T-helper 1 cell treated with Interleukin-12 subunit alpha and Interleukin-12 subunit beta and Interleukin-4 antibody, amounts not matched to agents 30 μg/mL and 1 μg/mL, for 36 hours (primary cell): ENCODE results near the gene RAB5B.
"Not testable (repeated sequence)": the region's sequence is repeated elsewhere in the genome, so short reads cannot be mapped to it uniquely, and the experiment has no call there.

ENCODE experiments used
- H3K27ac Mint-ChIP-seq: one replicate; pipeline ENCODE4 v1.8.0; 2021; ENCODE audit warnings: mild to moderate bottlenecking, mixed read lengths
- H3K27me3 Mint-ChIP-seq: one replicate; pipeline ENCODE4 v1.8.0; 2021; ENCODE audit warnings: low read depth, mixed read lengths
- H3K36me3 Mint-ChIP-seq: one replicate; pipeline ENCODE4 v1.8.0; 2021; ENCODE audit warnings: low read depth, mixed read lengths
- H3K4me1 Mint-ChIP-seq: one replicate; pipeline ENCODE4 v1.8.0; 2021; ENCODE audit warnings: low read depth, mixed read lengths
- H3K4me3 Mint-ChIP-seq: one replicate; pipeline ENCODE4 v1.8.0; 2021; ENCODE audit warnings: mild to moderate bottlenecking, moderate library complexity, mixed read lengths
- H3K9me3 Mint-ChIP-seq: one replicate; pipeline ENCODE4 v1.8.0; 2021; ENCODE audit warnings: mixed read lengths

Gene RAB5B

DNA sequence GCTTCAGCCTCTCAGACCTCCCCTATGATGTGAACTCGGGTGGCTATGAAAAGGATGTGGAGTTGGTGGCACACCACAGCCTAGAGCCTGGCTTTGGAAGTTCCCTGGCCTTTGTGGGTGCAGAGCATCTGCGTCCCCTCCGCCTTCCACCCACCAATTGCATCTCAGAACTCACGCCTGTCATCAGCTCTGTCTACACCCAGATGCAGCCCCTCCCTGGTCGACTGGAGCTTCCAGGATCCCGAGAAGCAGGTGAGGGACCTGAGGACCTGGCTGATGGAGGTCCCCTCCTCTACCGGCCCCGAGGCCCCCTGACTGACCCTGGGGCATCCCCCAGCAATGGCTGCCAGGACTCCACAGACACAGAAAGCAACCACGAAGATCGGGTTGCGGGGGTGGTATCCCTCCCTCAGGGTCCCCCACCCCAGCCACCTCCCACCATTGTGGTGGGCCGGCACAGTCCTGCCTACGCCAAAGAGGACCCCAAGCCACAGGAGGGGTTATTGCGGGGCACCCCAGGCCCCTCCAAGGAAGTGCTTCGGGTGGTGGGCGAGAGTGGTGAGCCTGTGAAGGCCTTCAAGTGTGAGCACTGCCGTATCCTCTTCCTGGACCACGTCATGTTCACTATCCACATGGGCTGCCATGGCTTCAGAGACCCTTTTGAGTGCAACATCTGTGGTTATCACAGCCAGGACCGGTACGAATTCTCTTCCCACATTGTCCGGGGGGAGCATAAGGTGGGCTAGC, 60.9 kb downstream of the RAB5B start:
- H3K36me3 Mint-ChIP-seq, result peaks cover 64% of the 10 kb centered on the region

DNA sequence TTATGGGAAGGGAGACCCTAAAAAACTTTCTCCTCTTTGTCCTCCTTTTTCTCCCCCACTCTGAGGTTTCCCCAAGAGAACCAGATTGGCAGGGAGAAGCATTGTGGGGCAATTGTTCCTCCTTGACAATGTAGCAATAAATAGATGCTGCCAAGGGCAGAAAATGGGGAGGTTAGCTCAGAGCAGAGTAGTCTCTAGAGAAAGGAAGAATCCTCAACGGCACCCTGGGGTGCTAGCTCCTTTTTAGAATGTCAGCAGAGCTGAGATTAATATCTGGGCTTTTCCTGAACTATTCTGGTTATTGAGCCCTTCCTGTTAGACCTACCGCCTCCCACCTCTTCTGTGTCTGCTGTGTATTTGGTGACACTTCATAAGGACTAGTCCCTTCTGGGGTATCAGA, 63.3 kb downstream of the RAB5B start:
- Mint-ChIP-seq H3K9me3 (no peaks in the 10 kb centered on the region), H3K27ac (peak overlapping the region; percentile 66), H3K36me3 (peaks cover 55% of the 10 kb centered on the region), H3K4me1 (peaks cover 46% of the 10 kb centered on the region), H3K27me3 (no peaks in the 10 kb centered on the region), H3K4me3 (no peak overlapping the region)

More for the DNA sequence above, 60.9 kb downstream of the RAB5B start:
- H3K9me3 Mint-ChIP-seq, result no peaks in the 10 kb centered on the region
- no peaks in the 10 kb centered on the region for H3K27me3 Mint-ChIP-seq
- H3K27ac Mint-ChIP-seq, result peak overlapping the region; percentile 52
- peaks cover 48% of the 10 kb centered on the region for H3K4me1 Mint-ChIP-seq
- no peak overlapping the region for H3K4me3 Mint-ChIP-seq

DNA sequence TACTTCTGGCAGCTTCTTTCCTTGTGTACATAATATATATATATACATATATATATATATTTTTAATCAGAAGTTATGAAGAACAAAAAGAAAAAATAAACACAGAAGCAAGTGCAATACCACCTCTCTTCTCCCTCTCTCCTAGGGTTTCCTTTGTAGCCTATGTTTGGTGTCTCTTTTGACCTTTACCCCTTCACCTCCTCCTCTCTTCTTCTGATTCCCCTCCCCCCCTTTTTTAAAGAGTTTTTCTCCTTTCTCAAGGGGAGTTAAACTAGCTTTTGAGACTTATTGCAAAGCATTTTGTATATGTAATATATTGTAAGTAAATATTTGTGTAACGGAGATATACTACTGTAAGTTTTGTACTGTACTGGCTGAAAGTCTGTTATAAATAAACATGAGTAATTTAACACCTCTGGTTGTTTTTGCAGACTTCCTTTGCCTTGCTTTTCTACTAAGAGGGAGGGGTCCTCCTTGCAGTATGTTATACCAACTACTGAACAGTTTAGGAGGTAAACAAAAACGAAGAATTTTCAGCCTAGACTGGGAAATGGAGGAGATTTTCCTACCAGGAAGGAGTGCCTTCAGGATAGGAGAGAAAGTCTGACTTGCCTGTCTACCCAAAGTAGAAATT, 64.3 kb downstream of the RAB5B start:
- Mint-ChIP-seq H3K9me3 (no peaks in the 10 kb centered on the region), H3K4me3 (no peak overlapping the region), H3K4me1 (peaks cover 46% of the 10 kb centered on the region), H3K36me3 (peaks cover 54% of the 10 kb centered on the region), H3K27ac (peak overlapping the region; percentile 72), H3K27me3 (no peaks in the 10 kb centered on the region)

DNA sequence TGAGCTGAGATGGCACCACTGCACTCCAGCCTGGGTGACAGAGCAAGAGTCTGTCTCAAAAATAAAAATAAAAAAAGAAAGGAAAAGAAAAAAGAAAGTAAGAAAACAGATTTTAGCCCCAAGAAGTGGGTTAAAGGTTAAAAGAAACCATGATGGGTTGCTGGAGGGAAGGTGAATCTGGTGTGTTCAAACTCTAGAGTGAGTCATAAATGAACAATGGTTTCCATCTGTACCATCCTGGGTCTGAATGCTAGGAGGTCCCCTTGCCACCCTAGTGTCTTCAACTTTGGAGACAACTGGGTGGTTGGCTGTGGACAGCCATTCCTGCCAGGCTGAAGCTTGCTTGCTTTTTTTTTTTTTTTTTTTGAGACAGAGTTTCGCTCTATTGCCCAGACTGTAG, 66.3 kb downstream of the RAB5B start:
- Mint-ChIP-seq H3K9me3 (no peaks in the 10 kb centered on the region), H3K4me3 (no peak overlapping the region), H3K27me3 (no peaks in the 10 kb centered on the region), H3K36me3 (peaks cover 57% of the 10 kb centered on the region), H3K27ac (peak overlapping the region; percentile 97), H3K4me1 (peaks cover 50% of the 10 kb centered on the region)

DNA sequence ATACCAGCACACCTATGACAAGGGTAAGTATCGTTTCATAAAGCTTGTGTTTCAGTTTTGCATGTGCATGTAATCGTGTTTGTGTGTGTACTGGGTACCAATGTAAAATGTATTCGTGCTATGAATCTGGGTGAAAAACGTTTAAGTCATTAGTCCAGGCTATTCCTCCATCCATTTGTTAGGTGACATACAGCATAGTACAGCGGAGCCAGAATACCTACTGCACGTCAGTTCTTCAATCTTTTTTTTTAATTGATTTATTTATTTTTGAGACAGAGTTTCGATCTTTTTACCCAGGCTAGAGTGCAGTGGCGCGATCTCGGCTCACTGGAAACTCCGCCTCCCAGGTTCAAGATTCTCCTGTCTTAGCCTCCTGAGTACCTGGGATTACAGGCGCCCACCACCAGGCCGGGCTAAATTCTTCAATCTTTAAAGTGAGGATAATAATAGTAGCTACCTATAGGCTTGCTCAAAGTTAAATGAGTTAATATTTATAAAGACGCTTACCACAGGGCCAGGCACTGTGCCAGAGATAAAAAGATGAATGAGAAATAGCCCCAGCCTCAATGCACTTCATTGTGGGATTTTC, 67.2 kb downstream of the RAB5B start:
- Mint-ChIP-seq H3K9me3 (no peaks in the 10 kb centered on the region), H3K27ac (peak overlapping the region; percentile 97), H3K36me3 (peaks cover 51% of the 10 kb centered on the region), H3K27me3 (no peaks in the 10 kb centered on the region), H3K4me3 (peak overlapping the region; percentile 99), H3K4me1 (peaks cover 45% of the 10 kb centered on the region)

DNA sequence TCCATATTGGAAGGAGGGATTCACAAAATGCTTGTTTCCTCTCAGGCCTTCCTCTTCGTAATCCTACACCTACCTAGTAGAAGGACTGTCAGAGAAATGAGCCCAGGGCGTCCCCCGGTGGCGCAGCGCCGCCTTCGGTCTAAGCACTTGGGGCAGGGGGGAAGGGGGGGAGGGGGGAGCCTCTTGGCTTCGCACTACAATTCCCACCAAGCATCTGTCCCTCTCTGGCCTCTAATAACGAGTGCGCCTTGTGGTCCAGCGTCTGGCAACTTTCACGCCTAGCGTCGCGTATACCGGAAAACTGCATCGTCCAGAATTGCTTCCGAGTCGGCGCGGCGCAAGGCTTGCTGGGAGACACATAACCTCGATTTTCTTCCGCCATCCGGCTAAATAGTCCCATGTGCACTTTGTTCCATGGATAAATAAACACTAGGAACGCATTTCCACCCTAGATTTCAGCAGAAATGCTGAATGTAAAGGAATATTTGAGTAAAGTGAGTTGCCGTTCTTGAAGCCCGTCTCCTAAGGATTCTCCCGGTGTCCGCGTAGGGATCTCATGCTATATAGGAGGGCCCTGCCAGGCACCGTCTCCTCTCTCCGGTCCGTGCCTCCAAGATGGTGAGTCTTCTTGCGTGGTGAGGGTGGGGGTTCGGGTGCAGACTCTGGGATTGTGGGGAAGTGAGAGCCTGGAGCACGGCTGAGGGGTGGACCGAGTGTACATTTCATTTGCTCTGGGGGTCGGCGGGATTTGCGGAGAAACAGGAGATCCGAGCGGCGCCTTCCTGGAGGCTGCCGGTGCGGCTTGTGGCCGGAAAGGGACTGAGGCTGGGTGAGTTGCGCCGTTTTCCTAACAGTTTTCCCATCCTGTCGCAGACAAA, 67.9 kb downstream of the RAB5B start, which contains the start of gene RPS26:
RPS26 (plus strand) TSS at position 367 of the 878 bp plus-strand sequence; CDS start at position 616, 249 bp downstream.
- H3K27me3 Mint-ChIP-seq, result no peaks in the 10 kb centered on the region
- H3K4me3 Mint-ChIP-seq, result peak within 1 kb of the TSS; percentile 99
- peak within 1 kb of the TSS; percentile 97 for H3K27ac Mint-ChIP-seq
- H3K9me3 Mint-ChIP-seq, result no peaks in the 10 kb centered on the region
- H3K36me3 Mint-ChIP-seq, result peaks cover 46% of the 10 kb centered on the region
- peaks cover 47% of the 10 kb centered on the region for H3K4me1 Mint-ChIP-seq

DNA sequence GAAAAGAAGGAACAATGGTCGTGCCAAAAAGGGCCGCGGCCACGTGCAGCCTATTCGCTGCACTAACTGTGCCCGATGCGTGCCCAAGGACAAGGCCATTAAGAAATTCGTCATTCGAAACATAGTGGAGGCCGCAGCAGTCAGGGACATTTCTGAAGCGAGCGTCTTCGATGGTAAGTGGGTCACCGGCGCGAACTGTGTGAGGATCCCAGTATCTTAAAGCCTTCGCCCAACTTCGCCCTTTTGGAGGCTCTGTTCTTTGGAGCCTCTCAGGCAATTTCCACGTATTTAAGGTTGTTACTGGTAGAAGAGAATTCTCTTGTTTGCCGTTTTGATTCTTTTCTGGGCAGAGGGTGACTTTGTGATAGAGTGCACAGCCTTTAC, 68.5 kb downstream of the RAB5B start:
- H3K36me3 Mint-ChIP-seq, result peaks cover 44% of the 10 kb centered on the region
- peak overlapping the region; percentile 99 for H3K4me3 Mint-ChIP-seq
- peaks cover 46% of the 10 kb centered on the region for H3K4me1 Mint-ChIP-seq

DNA sequence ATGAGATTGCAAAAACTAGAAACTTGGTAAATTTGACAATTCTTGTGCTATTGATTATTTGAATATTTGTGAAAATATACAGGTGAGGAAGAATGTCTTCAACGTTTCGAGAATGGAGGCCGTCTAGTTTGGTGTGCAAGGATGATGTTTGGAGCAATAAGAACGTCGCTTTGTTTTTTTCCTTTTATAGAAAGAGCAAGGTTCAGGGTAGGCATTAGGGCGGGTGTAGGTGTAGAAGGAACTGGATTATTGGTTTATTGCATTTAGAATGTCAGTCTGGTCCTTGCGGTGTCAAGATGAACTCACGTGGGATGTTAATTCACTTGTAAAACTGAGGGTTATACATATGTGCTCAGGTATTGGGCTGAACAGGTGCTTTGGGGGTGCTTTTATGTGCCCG, 69.0 kb downstream of the RAB5B start:
- H3K9me3 Mint-ChIP-seq, result no peaks in the 10 kb centered on the region
- H3K27ac Mint-ChIP-seq, result peak overlapping the region; percentile 97
- peaks cover 41% of the 10 kb centered on the region for H3K36me3 Mint-ChIP-seq
- H3K4me3 Mint-ChIP-seq, result peak overlapping the region; percentile 99
- H3K27me3 Mint-ChIP-seq, result no peaks in the 10 kb centered on the region
- peaks cover 42% of the 10 kb centered on the region for H3K4me1 Mint-ChIP-seq

More for the DNA sequence above, 68.5 kb downstream of the RAB5B start:
- peak overlapping the region; percentile 97 for H3K27ac Mint-ChIP-seq
- not testable (repeated sequence) for H3K9me3 Mint-ChIP-seq, H3K27me3 Mint-ChIP-seq
